Glomerular visceral epithelial cell (primary cell): ENCODE measurements around the gene BAD.
"Not testable (repeated sequence)": the region's sequence is repeated elsewhere in the genome, so short reads cannot be mapped to it uniquely, and the experiment has no call there.

Source experiments
- DNase-seq: peaks from one replicate; pipeline ENCODE4 v3.0.0-alpha.2; 2016; ENCODE audit errors: extremely low spot score

Gene BAD

GRCh38 chr11:64256300-64256699 is 28.2 kb downstream of the BAD start:
- DNase-seq: no peak

- DNase-seq: no peak
Observed at GRCh38 chr11:64255135-64256128, 29.0 kb downstream of the BAD start.

- no peak for DNase-seq
Observed at GRCh38 chr11:64254326-64254725, 30.1 kb downstream of the BAD start.

GRCh38 chr11:64253481-64253880 is 31.0 kb downstream of the BAD start:
- no peak for DNase-seq

- no peak for DNase-seq
Observed at GRCh38 chr11:64253043-64253442, 31.4 kb downstream of the BAD start.

- DNase-seq: peak; percentile 57
Observed at GRCh38 chr11:64252003-64252872, 32.2 kb downstream of the BAD start.

- DNase-seq: no peak
Observed at GRCh38 chr11:64251753-64252002, 32.8 kb downstream of the BAD start.

GRCh38 chr11:64251016-64251752 is 33.3 kb downstream of the BAD start, which contains the start of gene PLCB3:
PLCB3 (plus strand) TSS chr11:64251530; CDS start chr11:64251650, 120 bp downstream.
- peak; percentile 68 for DNase-seq

- DNase-seq: no peak
Observed at GRCh38 chr11:64250415-64251015, 34.0 kb downstream of the BAD start.

GRCh38 chr11:64249563-64250414 is 34.7 kb downstream of the BAD start:
- DNase-seq: no peak

- no peak for DNase-seq
Observed at GRCh38 chr11:64249038-64249437, 35.4 kb downstream of the BAD start.

- DNase-seq: no peak
Observed at GRCh38 chr11:64248578-64248977, 35.9 kb downstream of the BAD start.

- DNase-seq: no peak
Observed at GRCh38 chr11:64247729-64248531, 36.5 kb downstream of the BAD start.

- DNase-seq: peak; percentile 82
Observed at GRCh38 chr11:64246871-64247728, 37.4 kb downstream of the BAD start, which contains the start of gene PPP1R14B. PPP1R14B (minus strand) TSS chr11:64246943; CDS start chr11:64246673, 270 bp downstream.

GRCh38 chr11:64246621-64246870 is 37.9 kb downstream of the BAD start:
- DNase-seq: not testable (repeated sequence)

GRCh38 chr11:64245797-64246620 is 38.5 kb downstream of the BAD start:
- DNase-seq: peak; percentile 85

- peak; percentile 27 for DNase-seq
Observed at GRCh38 chr11:64245401-64245796, 39.1 kb downstream of the BAD start.

GRCh38 chr11:64244966-64245365 is 39.5 kb downstream of the BAD start:
- no peak for DNase-seq
